Lung (tissue), 12 donors: ENCODE results near the gene SMG6. TPM values are rescaled to one million over a fixed set of nuclear protein-coding genes. Genes with fewer than 3 reads are reported as not detected.
A peak's percentile ranks its signal among the peaks of the same experiment; 100 is the strongest.

Experiments used
- ATAC-seq: fragments of 200-7000 bp; cut with Tn5 transposase; one replicate; pipeline ENCODE4 v1.9.1; 2020; ENCODE audit warnings: moderate number of reproducible peaks; ENCODE audit not compliant: insufficient read depth, low FRiP score
- DNase-seq, 3 donors: peaks; one replicate each; pipeline ENCODE4 v3.0.0-alpha.2; 2013 to 2017
- H3K27ac ChIP-seq, 2 donors: one replicate each; pipeline ENCODE4 v1.5.1; 2013; ENCODE audit warnings: mild to moderate bottlenecking in 2 of 2, moderate library complexity in 2 of 2, control low read depth in 1 of 2, inconsistent platforms in 1 of 2, low read depth in 1 of 2, low read length in 1 of 2
- H3K27me3 ChIP-seq, 3 donors: one replicate each; pipeline ENCODE4 v1.5.1; 2013; ENCODE audit warnings: low read length in 2 of 3; ENCODE audit not compliant: control insufficient read depth in 3 of 3, insufficient read depth in 3 of 3
- H3K36me3 ChIP-seq, 4 donors: one replicate each; pipeline ENCODE4 v1.5.1; 2013; ENCODE audit warnings: low read length in 4 of 4, mild to moderate bottlenecking in 1 of 4, moderate library complexity in 1 of 4; ENCODE audit not compliant: control insufficient read depth in 4 of 4, insufficient read depth in 4 of 4
- H3K4me1 ChIP-seq, 5 donors: one replicate each; pipeline ENCODE4 v1.5.1; 2013; ENCODE audit warnings: low read length in 5 of 5, mild to moderate bottlenecking in 2 of 5, moderate library complexity in 1 of 5; ENCODE audit not compliant: control insufficient read depth in 5 of 5, insufficient read depth in 5 of 5
- H3K4me3 ChIP-seq: one replicate; pipeline ENCODE4 v1.5.1; 2013; ENCODE audit warnings: mild to moderate bottlenecking, control low read depth, moderate library complexity
- H3K9ac ChIP-seq, 2 donors: one replicate each; pipeline ENCODE4 v1.5.1; 2013; ENCODE audit warnings: low read length in 2 of 2, control low read depth in 1 of 2; ENCODE audit not compliant: insufficient read depth in 1 of 2
- H3K9me3 ChIP-seq, 4 donors: one replicate each; pipeline ENCODE4 v1.5.1; 2013; ENCODE audit warnings: low read length in 3 of 4, mild to moderate bottlenecking in 1 of 4, moderate library complexity in 1 of 4; ENCODE audit not compliant: control insufficient read depth in 4 of 4, insufficient read depth in 3 of 4
- CTCF ChIP-seq: IDR thresholded peaks from 2 replicates; pipeline ENCODE4 v1.5.1; 2012; ENCODE audit warnings: mild to moderate bottlenecking; ENCODE audit errors: control extremely low read depth, extremely low read depth
- WGBS, 2 donors: extraction: QIAGEN DNeasy Blood & Tissue Kit; methylation state at CpG; one replicate each; pipeline ENCODE4 v1.1.7; 2013; 5-methylcytosine and 5-hydroxymethylcytosine counted together
- polyA plus RNA-seq, 2 donors: library from polyadenylated mRNA; stranded (reverse); fragments of 200-250 nt; gene quantifications; one replicate each; pipeline ENCODE4 v1.2.1, GENCODE V29; 2013
- total RNA-seq, 2 donors: library from RNA; depleted of rRNA in 1 of 2; stranded (reverse); fragments of >200 nt in 1 of 2; gene quantifications; one replicate each; pipeline ENCODE4 v1.2.1, GENCODE V29; 2014 to 2021
- donor health status: control.
- donor health status: control.
- donor health status: Bipolar disorder and iron deficiency.
- donor health status: healthy.
- donor health status: DM: yes; HTN: yes; CAD: no.

SMG6 gene
- total and polyA plus RNA-seq, 4 donors = 17.6 to 45.1 (median 28.9) TPM

DNA sequence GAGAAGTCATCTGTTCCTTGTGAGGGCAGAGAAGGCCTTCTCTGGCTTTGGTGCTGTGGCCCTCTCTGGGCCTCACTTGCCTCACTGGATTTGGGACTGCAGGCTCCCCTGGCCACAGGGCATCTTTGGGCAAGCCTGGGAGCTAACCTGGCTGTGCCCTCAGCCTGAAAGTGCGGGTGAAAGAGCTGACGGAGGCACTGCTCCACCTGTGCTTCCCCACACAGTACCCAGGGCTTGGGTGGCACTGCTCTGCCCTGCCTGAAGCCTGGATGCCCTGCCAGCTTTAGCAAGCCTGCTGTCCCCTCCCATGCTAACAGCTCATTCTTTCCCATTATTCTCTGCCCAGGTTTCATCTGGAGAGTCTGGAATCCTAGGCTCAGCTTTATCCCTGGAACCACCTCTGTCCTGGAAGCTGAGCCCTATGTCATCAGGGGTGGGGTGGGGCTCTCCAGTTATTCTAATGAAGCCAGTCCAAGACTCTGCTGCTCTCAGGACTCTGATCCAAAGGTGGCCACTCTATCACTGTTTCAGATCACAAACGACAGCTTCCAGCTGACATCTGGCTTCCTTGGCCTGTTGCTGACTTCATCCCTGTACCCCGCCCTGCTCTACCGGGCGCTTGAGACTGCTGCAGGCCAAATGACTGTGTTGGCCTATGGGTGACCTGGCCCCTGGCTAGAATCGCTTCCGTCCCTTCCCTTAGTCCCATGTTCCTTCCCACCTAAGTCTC is 219.4 kb downstream of the SMG6 start:
- H3K27ac ChIP-seq = peak overlapping the region; percentile 83 to 90
- no peaks in the 10 kb centered on the region for H3K9me3 ChIP-seq
- H3K4me1 ChIP-seq = peaks cover 23 to 80% (median 54%) of the 10 kb centered on the region in 5 donors
- DNase-seq (peak; percentile 42 to 67 (median 42)), ATAC-seq (no peak)
- H3K36me3 ChIP-seq = peaks cover 0 to 14% (median 9%) of the 10 kb centered on the region in 4 donors
- no peak overlapping the region for H3K4me3 ChIP-seq
- TF ChIP-seq CTCF = no peak
- peak overlapping the region in 1 of 2 donors; percentile 82 for H3K9ac ChIP-seq
- no peaks in the 10 kb centered on the region for H3K27me3 ChIP-seq
- WGBS, 2 donors = 46 to 65% methylated on average over 8 of the region's 8 CpGs

- Histone ChIP-seq H3K27me3 (no peaks in the 10 kb centered on the region), H3K9ac (peak overlapping the region in 1 of 2 donors; percentile 82), H3K4me3 (no peak overlapping the region), H3K36me3 (peaks cover 0 to 14% (median 10%) of the 10 kb centered on the region in 4 donors), H3K9me3 (no peaks in the 10 kb centered on the region), H3K4me1 (peaks cover 23 to 74% (median 48%) of the 10 kb centered on the region in 5 donors), H3K27ac (peak overlapping the region; percentile 83 to 90)
- WGBS, 2 donors = 7 to 15% methylated on average over 7 of the region's 7 CpGs
- TF ChIP-seq CTCF = no peak
- ATAC-seq (peak; percentile 57), DNase-seq (peak; percentile 19 to 62 (median 38))
Measured at GRCh38 chr17:2083613-2084035, 220.0 kb downstream of the SMG6 start.

GRCh38 chr17:2082003-2082781 is 221.4 kb downstream of the SMG6 start:
- 76 to 81% methylated on average over 9 of the region's 9 CpGs for WGBS, 2 donors
- no peaks in the 10 kb centered on the region for H3K27me3 ChIP-seq
- TF ChIP-seq CTCF = no peak
- H3K9me3 ChIP-seq = no peaks in the 10 kb centered on the region
- peaks cover 20 to 68% (median 39%) of the 10 kb centered on the region in 5 donors for H3K4me1 ChIP-seq
- H3K36me3 ChIP-seq = peaks cover 0 to 23% (median 15%) of the 10 kb centered on the region in 4 donors
- H3K27ac ChIP-seq = peak overlapping the region in 1 of 2 donors; percentile 26
- H3K9ac ChIP-seq = peak overlapping the region in 1 of 2 donors; percentile 82
- no peak for ATAC-seq
- H3K4me3 ChIP-seq = no peak overlapping the region
- DNase-seq = peak; percentile 82 to 90 (median 87)
